HG02678 (cell line): ENCODE results near the gene TXNRD1.
"Not testable (repeated sequence)": the region's sequence is repeated elsewhere in the genome, so short reads cannot be mapped to it uniquely, and the experiment has no call there.

Experiments used
- ATAC-seq: cut with Tn5 transposase; IDR thresholded peaks from one replicate; pipeline ENCODE4 v1.9.1; 2021; ENCODE audit warnings: mild to moderate bottlenecking, moderate library complexity; ENCODE audit not compliant: unreplicated experiment

Gene TXNRD1

DNA sequence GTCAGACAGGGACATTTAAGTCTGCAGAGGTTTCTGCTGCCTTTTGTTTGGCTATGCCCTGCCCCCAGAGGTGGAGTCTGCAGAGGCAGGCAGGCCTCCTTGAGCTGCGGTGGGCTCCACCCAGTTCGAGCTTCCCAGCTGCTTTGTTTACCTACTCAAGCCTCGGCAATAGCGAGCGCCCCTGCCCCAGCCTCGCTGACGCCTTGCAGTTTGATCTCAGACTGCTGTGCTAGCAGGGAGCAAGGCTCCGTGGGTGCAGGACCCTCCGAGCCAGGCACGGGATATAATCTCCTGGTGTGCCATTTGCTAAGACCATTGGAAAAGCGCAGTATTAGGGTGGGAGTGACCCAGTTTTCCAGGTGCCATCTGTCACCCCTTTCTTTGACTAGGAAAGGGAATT is 178.5 kb downstream of the TXNRD1 start:
- ATAC-seq = not testable (repeated sequence)
